GM19351 (cell line): Measurements from ENCODE around the gene FOLR1.
"Not testable (repeated sequence)": the region's sequence is repeated elsewhere in the genome, so short reads cannot be mapped to it uniquely, and the experiment has no call there.

ENCODE experiments used
- ATAC-seq: cut with Tn5 transposase; IDR thresholded peaks from one replicate; pipeline ENCODE4 v1.9.1; 2021; ENCODE audit warnings: mild to moderate bottlenecking, moderate library complexity; ENCODE audit not compliant: unreplicated experiment

FOLR1 gene

GRCh38 chr11:72180892-72181552 lies 10.9 kb upstream of the FOLR1 start:
- not testable (repeated sequence) for ATAC-seq

- not testable (repeated sequence) for ATAC-seq
Observed at GRCh38 chr11:72181553-72181958, 10.4 kb upstream of the FOLR1 start.

DNA sequence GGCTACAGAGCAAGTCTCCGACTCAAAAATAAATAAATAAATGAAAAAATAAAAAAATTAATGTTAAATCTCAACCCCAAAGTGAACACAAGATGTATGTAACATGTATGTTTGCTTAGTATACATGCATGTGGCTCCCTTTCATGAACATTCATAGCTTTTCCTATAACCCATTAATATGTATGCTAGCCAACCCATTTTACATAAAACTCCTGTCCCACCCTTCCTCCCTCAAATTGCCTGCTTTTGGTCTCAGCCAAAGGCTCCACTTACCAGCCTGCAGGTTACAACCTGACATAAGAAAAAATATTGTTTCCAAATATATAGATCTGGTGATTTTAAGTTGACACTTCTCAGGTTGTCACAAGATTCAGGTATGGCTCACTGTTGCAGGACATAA lies 3.7 kb upstream of the FOLR1 start:
- no peak for ATAC-seq

- ATAC-seq: no peak
Observed at GRCh38 chr11:72189455-72190250, 2.3 kb upstream of the FOLR1 start.

GRCh38 chr11:72190631-72191071 lies 1.3 kb upstream of the FOLR1 start:
- ATAC-seq: no peak

GRCh38 chr11:72195518-72196270 lies 3.8 kb downstream of the FOLR1 start:
- ATAC-seq: no peak

DNA sequence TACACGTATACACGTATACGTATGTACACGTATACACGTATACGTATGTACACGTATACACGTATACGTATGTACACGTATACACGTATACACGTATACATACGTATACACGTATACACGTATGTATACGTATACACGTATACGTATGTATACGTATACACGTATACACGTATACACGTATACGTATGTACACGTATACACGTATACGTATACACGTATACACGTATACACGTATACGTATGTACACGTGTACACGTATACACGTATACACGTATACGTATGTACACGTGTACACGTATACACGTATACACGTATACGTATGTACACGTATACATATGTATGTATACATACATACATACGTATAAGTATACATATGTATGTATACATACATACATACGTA lies 9.5 kb downstream of the FOLR1 start:
- not testable (repeated sequence) for ATAC-seq

- no peak for ATAC-seq
Observed at GRCh38 chr11:72202571-72202970, 10.6 kb downstream of the FOLR1 start.

DNA sequence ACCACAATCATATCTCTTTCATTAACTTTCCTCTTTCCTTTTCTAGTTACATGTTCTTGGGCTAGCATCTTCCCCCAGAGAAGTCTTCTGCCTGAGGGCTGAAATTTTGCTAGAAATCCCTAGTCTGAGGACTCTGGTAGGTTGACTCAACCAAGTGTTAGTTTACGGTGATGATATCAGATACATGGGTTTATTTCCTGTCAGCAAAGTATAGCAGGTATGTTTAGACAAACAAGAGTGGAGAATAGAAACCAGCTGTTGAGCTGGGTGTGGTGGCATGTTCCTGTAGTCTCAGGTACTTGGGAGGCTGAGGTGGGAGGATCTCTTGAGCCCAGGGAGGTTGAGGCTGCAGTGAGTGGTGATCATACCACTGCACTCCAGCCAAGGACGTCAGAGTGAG lies 11.2 kb downstream of the FOLR1 start:
- ATAC-seq: no peak

DNA sequence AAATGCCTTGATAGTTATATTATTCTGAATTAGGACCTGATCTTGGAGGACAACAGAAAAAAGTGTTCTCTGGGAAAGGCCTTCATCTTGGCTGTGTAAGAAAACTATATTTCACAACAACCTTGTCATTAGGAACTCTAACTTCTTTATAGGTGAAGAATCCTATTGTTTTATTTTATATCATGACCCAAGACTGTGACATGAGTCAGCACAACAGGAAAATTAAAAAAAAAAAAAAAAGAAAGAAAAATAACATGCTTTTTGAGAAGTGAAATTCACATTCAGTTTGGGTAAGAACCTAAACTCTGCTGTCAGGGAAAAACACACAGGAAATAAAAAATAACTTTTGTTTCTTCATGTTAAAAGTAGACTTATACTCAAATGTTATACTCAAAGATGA lies 12.9 kb downstream of the FOLR1 start:
- ATAC-seq: no peak

- not testable (repeated sequence) for ATAC-seq
Observed at GRCh38 chr11:72206794-72207193, 14.9 kb downstream of the FOLR1 start.

GRCh38 chr11:72208281-72208680 lies 16.3 kb downstream of the FOLR1 start:
- ATAC-seq: no peak

DNA sequence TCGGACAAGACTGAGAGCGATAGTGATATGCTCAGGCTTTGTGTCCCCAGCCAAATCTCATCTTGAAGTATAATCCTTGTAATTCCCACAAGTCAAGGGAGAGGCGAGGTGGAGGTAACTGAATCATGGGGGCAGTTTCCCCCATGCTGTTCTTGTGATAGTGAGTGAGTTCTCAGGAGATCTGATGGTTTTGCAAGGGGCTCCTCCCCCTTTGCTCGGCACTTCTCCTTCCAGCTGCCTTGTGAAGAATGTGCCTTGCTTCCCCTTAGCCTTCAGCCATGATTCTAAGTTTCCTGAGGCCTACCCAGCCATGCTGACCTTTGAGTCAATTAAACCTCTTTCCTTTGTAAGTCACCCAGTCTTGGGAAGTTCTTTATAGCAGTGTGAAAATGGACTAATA lies 17.2 kb downstream of the FOLR1 start:
- ATAC-seq: no peak

GRCh38 chr11:72216638-72217037 lies 24.7 kb downstream of the FOLR1 start, which contains the start of gene FOLR2:
FOLR2 (plus strand) TSS chr11:72216794; CDS start chr11:72218585, 1,791 bp downstream.
- ATAC-seq: no peak

GRCh38 chr11:72217841-72218240 lies 25.9 kb downstream of the FOLR1 start:
- ATAC-seq: no peak

DNA sequence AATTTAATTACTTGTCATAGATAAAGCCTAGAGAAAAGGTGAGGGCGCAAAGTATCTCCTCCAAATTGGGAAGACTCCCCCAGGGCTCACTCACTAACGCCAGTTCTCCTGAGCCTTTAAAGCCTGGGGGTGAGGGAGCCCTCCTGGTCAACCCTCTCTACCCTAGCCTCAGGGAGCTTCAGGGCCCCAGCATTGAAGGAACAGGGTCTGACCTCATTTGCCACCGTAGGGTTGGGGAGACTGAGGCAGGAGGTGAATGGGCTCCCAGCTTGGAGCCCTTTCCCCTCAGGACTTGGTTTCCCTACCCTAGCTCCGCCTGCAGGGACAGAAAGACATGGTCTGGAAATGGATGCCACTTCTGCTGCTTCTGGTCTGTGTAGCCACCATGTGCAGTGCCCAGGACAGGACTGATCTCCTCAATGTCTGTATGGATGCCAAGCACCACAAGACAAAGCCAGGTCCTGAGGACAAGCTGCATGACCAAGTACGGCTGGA lies 26.4 kb downstream of the FOLR1 start:
- no peak for ATAC-seq

DNA sequence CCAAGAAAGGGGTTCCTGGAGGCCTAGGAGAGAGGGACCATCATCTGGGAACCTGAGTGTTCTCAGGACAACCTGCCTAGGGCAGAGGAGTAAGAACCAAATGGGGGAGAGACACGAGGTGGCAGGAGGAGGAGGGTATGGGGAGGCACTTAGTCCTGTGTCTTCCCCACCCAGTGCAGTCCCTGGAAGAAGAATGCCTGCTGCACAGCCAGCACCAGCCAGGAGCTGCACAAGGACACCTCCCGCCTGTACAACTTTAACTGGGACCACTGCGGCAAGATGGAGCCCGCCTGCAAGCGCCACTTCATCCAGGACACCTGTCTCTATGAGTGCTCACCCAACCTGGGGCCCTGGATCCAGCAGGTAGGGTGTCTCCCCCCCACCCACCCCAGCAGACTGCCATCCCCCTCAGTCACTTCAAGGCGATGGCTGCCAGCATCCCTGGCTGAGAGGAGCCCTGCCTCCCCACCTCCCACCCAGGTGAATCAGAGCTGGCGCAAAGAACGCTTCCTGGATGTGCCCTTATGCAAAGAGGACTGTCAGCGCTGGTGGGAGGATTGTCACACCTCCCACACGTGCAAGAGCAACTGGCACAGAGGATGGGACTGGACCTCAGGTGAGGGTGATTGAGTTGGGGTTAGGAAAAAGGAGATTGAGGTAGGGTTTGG lies 28.9 kb downstream of the FOLR1 start:
- no peak for ATAC-seq

- ATAC-seq: no peak
Observed at GRCh38 chr11:72221386-72222075, 29.6 kb downstream of the FOLR1 start.

DNA sequence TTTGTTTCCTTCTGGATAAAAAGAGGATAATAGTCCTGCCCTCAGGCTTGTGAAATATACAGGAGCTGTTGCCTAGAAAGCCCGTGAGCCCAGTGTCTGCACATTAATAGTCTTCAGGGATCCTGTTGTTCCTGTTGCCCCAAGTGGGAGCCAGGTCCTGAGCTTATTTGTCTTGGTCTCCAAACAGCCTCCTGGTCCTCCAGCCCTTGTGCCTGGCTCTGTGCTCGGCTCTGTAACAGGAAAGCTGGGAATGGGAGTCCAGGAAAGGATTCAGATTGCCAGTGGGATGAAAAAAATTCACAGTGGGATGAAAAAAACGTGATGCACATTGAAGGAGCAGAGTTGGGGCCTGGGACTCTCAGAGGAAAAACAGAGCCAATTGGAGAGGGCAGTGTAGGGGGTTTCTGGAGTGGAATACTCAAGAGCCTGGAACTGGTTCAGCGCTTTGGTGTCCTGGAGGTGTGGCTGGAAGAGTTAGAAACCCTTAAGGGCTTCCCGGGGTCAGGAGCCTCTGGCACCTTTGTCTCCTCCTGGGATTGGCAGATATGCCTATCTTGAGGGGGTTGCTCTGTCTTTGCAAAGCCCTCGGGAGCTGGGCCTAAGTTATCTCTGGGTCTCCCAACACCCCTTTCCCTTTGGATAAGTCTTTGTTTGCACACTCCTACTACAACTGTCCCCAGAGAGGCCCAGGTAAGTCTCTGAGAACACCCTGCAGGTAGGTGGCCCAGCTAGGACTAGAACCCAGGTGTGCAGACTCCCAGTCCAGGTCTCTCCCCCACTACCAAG lies 30.4 kb downstream of the FOLR1 start:
- ATAC-seq: no peak
